Mesendoderm (in vitro differentiated cells): Measurements from ENCODE around the gene TMC6.

Experiments used
- DNase-seq: peaks from one replicate; pipeline ENCODE4 v3.0.0; 2013
- H2AK5ac ChIP-seq: 2 replicates; pipeline ENCODE4 v1.6.1; 2013; ENCODE audit warnings: low read length, inconsistent platforms
- H2BK120ac ChIP-seq: 2 replicates; pipeline ENCODE4 v1.6.1; 2013; ENCODE audit warnings: low read depth, mild to moderate bottlenecking, low read length, moderate library complexity, mixed read lengths
- H2BK15ac ChIP-seq: replicated peaks from 2 replicates; pipeline ENCODE4 v1.6.1; 2013; ENCODE audit warnings: low read depth, mild to moderate bottlenecking, moderate library complexity
- H2BK5ac ChIP-seq: 2 replicates; pipeline ENCODE4 v1.6.1; 2013; ENCODE audit warnings: low read length, inconsistent platforms
- H3K18ac ChIP-seq: 2 replicates; pipeline ENCODE4 v1.6.1; 2013; ENCODE audit warnings: mild to moderate bottlenecking, low read length, mixed read lengths
- H3K23ac ChIP-seq: one replicate; pipeline ENCODE4 v1.6.1; 2013; ENCODE audit warnings: low read length
- H3K27ac ChIP-seq: 2 replicates; pipeline ENCODE4 v1.5.1; 2013; ENCODE audit warnings: low read depth, mild to moderate bottlenecking, inconsistent platforms, low read length, moderate library complexity
- H3K27me3 ChIP-seq: 2 replicates; pipeline ENCODE4 v1.6.1; 2013; ENCODE audit warnings: low read length, control low read depth, mild to moderate bottlenecking, inconsistent platforms; ENCODE audit not compliant: insufficient read depth, poor library complexity
- H3K36me3 ChIP-seq: 2 replicates; pipeline ENCODE4 v1.6.1; 2013; ENCODE audit warnings: low read length, inconsistent platforms; ENCODE audit not compliant: control insufficient read depth, insufficient read depth
- H3K4ac ChIP-seq: one replicate; pipeline ENCODE4 v1.6.1; 2013; ENCODE audit warnings: low read depth, mild to moderate bottlenecking, low read length, moderate library complexity
- H3K4me1 ChIP-seq: 2 replicates; pipeline ENCODE4 v1.6.1; 2013; ENCODE audit warnings: low read depth, low read length, inconsistent platforms; ENCODE audit not compliant: control insufficient read depth
- H3K4me2 ChIP-seq: 2 replicates; pipeline ENCODE4 v1.6.1; 2013; ENCODE audit warnings: low read length
- H3K4me3 ChIP-seq: 2 replicates; pipeline ENCODE4 v1.5.1; 2013; ENCODE audit warnings: mild to moderate bottlenecking, low read length
- H3K56ac ChIP-seq: one replicate; pipeline ENCODE4 v1.6.1; 2013; ENCODE audit warnings: low read length
- H3K79me1 ChIP-seq: 2 replicates; pipeline ENCODE4 v1.6.1; 2013; ENCODE audit warnings: low read length, inconsistent platforms
- H3K79me2 ChIP-seq: 2 replicates; pipeline ENCODE4 v1.6.1; 2013; ENCODE audit warnings: mild to moderate bottlenecking, low read length; ENCODE audit not compliant: control insufficient read depth, insufficient read depth
- H3K9ac ChIP-seq: 2 replicates; pipeline ENCODE4 v1.6.1; 2013; ENCODE audit warnings: low read length, inconsistent platforms
- H4K5ac ChIP-seq: one replicate; pipeline ENCODE4 v1.6.1; 2013; ENCODE audit warnings: low read length
- H4K8ac ChIP-seq: one replicate; pipeline ENCODE4 v1.6.1; 2013; ENCODE audit warnings: low read depth, mild to moderate bottlenecking, control low read depth, low read length, moderate library complexity
- WGBS: extraction: QIAGEN DNeasy Blood & Tissue Kit; methylation state at CpG from one replicate; pipeline ENCODE4 v1.1.7; 2013; ENCODE audit warnings: low lambda C conversion rate, missing lambda C conversion rate; ENCODE audit not compliant: insufficient coverage; ENCODE audit errors: extremely low coverage; 5-methylcytosine and 5-hydroxymethylcytosine counted together

TMC6 gene

GRCh38 chr17:78127888-78128550, 536 bp downstream of the TMC6 start:
- no peak for DNase-seq
- H4K5ac ChIP-seq, result no peak overlapping the region
- no peak overlapping the region for H2BK15ac ChIP-seq
- no peak overlapping the region for H2AK5ac ChIP-seq
- peak overlapping the region; percentile 87 for H3K56ac ChIP-seq
- H3K79me1 ChIP-seq, result peaks cover 5% of the 10 kb centered on the region
- H3K4me2 ChIP-seq, result peak overlapping the region; percentile 78
- peak overlapping the region; percentile 82 for H3K4ac ChIP-seq
- H3K18ac ChIP-seq, result peak overlapping the region; percentile 95
- H3K79me2 ChIP-seq, result peaks cover 20% of the 10 kb centered on the region
- H3K4me3 ChIP-seq, result peak overlapping the region; percentile 93
- H2BK5ac ChIP-seq, result peak overlapping the region; percentile 88
- peaks cover 9% of the 10 kb centered on the region for H3K36me3 ChIP-seq
- peak overlapping the region; percentile 7 for H4K8ac ChIP-seq
- WGBS, result no CpG with 5 or more reads among the region's 39 CpGs
- H3K9ac ChIP-seq, result peak overlapping the region; percentile 79
- H3K27me3 ChIP-seq, result no peaks in the 10 kb centered on the region
- no peak overlapping the region for H3K23ac ChIP-seq
- H3K4me1 ChIP-seq, result peaks cover 11% of the 10 kb centered on the region
- peak overlapping the region; percentile 93 for H3K27ac ChIP-seq
- peak overlapping the region; percentile 88 for H2BK120ac ChIP-seq

- H3K27me3 ChIP-seq, result no peaks in the 10 kb centered on the region
- peak overlapping the region; percentile 1 for H2AK5ac ChIP-seq
- peaks cover 20% of the 10 kb centered on the region for H3K79me2 ChIP-seq
- H3K9ac ChIP-seq, result peak overlapping the region; percentile 79
- peak overlapping the region; percentile 83 for H3K27ac ChIP-seq
- H4K5ac ChIP-seq, result no peak overlapping the region
- H3K4me1 ChIP-seq, result peaks cover 11% of the 10 kb centered on the region
- peak overlapping the region; percentile 37 for H2BK5ac ChIP-seq
- H3K79me1 ChIP-seq, result peaks cover 8% of the 10 kb centered on the region
- H2BK15ac ChIP-seq, result no peak overlapping the region
- peak overlapping the region; percentile 92 for H3K4me3 ChIP-seq
- H3K36me3 ChIP-seq, result peaks cover 15% of the 10 kb centered on the region
- H3K18ac ChIP-seq, result peak overlapping the region; percentile 95
- peak overlapping the region; percentile 74 for H3K4ac ChIP-seq
- DNase-seq, result peak; percentile 85
- H2BK120ac ChIP-seq, result no peak overlapping the region
- H3K56ac ChIP-seq, result peak overlapping the region; percentile 87
- no peak overlapping the region for H3K23ac ChIP-seq
- WGBS, result no CpG with 5 or more reads among the region's 25 CpGs
- peak overlapping the region; percentile 35 for H3K4me2 ChIP-seq
- no peak overlapping the region for H4K8ac ChIP-seq
Observed at GRCh38 chr17:78127239-78127887, 1.2 kb downstream of the TMC6 start.

GRCh38 chr17:78126895-78127238, 1.7 kb downstream of the TMC6 start:
- Histone ChIP-seq H4K5ac (no peak overlapping the region), H2BK120ac (no peak overlapping the region), H2BK5ac (peak overlapping the region; percentile 33), H3K9ac (peak overlapping the region; percentile 79), H3K4ac (peak overlapping the region; percentile 21), H3K27me3 (no peaks in the 10 kb centered on the region), H3K79me2 (peaks cover 20% of the 10 kb centered on the region), H3K56ac (peak overlapping the region; percentile 87), H3K4me1 (peaks cover 11% of the 10 kb centered on the region), H3K23ac (no peak overlapping the region), H3K27ac (peak overlapping the region; percentile 83), H3K79me1 (peaks cover 8% of the 10 kb centered on the region), H3K36me3 (peaks cover 18% of the 10 kb centered on the region), H2AK5ac (peak overlapping the region; percentile 1), H2BK15ac (no peak overlapping the region), H3K4me2 (peak overlapping the region; percentile 35), H3K4me3 (no peak overlapping the region), H3K18ac (peak overlapping the region; percentile 43), H4K8ac (no peak overlapping the region)
- no peak for DNase-seq
- WGBS, result no CpG with 5 or more reads among the region's 6 CpGs

GRCh38 chr17:78125976-78126894, 2.3 kb downstream of the TMC6 start:
- Histone ChIP-seq H3K79me1 (peaks cover 8% of the 10 kb centered on the region), H3K4me1 (peaks cover 11% of the 10 kb centered on the region), H3K27ac (peak overlapping the region; percentile 1), H3K36me3 (peaks cover 20% of the 10 kb centered on the region), H2AK5ac (no peak overlapping the region), H3K18ac (peak overlapping the region; percentile 43), H3K56ac (peak overlapping the region; percentile 87), H2BK120ac (no peak overlapping the region), H4K5ac (no peak overlapping the region), H3K27me3 (no peaks in the 10 kb centered on the region), H3K9ac (peak overlapping the region; percentile 79), H3K79me2 (peaks cover 20% of the 10 kb centered on the region), H2BK5ac (no peak overlapping the region), H3K4ac (peak overlapping the region; percentile 21), H4K8ac (no peak overlapping the region), H3K23ac (no peak overlapping the region), H3K4me3 (no peak overlapping the region), H2BK15ac (no peak overlapping the region), H3K4me2 (no peak overlapping the region)
- no CpG with 5 or more reads among the region's 25 CpGs for WGBS
- DNase-seq, result no peak

GRCh38 chr17:78125138-78125913, 3.2 kb downstream of the TMC6 start:
- no peak overlapping the region for H3K4me2 ChIP-seq
- H3K9ac ChIP-seq, result no peak overlapping the region
- H3K27ac ChIP-seq, result no peak overlapping the region
- DNase-seq, result no peak
- H3K4me3 ChIP-seq, result no peak overlapping the region
- H2BK15ac ChIP-seq, result no peak overlapping the region
- peaks cover 20% of the 10 kb centered on the region for H3K79me2 ChIP-seq
- H3K23ac ChIP-seq, result no peak overlapping the region
- H3K4ac ChIP-seq, result no peak overlapping the region
- H2AK5ac ChIP-seq, result no peak overlapping the region
- peaks cover 8% of the 10 kb centered on the region for H3K79me1 ChIP-seq
- no CpG with 5 or more reads among the region's 39 CpGs for WGBS
- peaks cover 10% of the 10 kb centered on the region for H3K4me1 ChIP-seq
- H4K5ac ChIP-seq, result no peak overlapping the region
- peaks cover 20% of the 10 kb centered on the region for H3K36me3 ChIP-seq
- no peak overlapping the region for H2BK5ac ChIP-seq
- no peak overlapping the region for H4K8ac ChIP-seq
- H3K18ac ChIP-seq, result no peak overlapping the region
- H3K56ac ChIP-seq, result peak overlapping the region; percentile 42
- no peak overlapping the region for H2BK120ac ChIP-seq
- H3K27me3 ChIP-seq, result no peaks in the 10 kb centered on the region
